Mesodermal cell (in vitro differentiated cells): ENCODE results near the gene DDI1. TPM values are rescaled to one million over a fixed set of nuclear protein-coding genes. Genes with fewer than 3 reads are reported as not detected.

Experiments
- H3K27ac ChIP-seq: 2 replicates; pipeline ENCODE4 v1.7.0; 2013; ENCODE audit warnings: mild to moderate bottlenecking, low read depth, low read length, moderate library complexity; ENCODE audit not compliant: severe bottlenecking
- H3K36me3 ChIP-seq: 2 replicates; pipeline ENCODE4 v1.7.1; 2013; ENCODE audit warnings: mild to moderate bottlenecking, low read length, moderate library complexity; ENCODE audit not compliant: control insufficient read depth, insufficient read depth
- H3K4me1 ChIP-seq: one replicate; pipeline ENCODE4 v1.7.1; 2013; ENCODE audit warnings: mild to moderate bottlenecking, low read length; ENCODE audit not compliant: insufficient read depth, control insufficient read depth, poor library complexity, severe bottlenecking
- H3K4me3 ChIP-seq: 2 replicates; pipeline ENCODE4 v1.7.0; 2013; ENCODE audit warnings: low read length, control low read depth, mild to moderate bottlenecking; ENCODE audit not compliant: insufficient read depth, poor library complexity, severe bottlenecking; ENCODE audit errors: extremely low read depth
- H3K9me3 ChIP-seq: 2 replicates; pipeline ENCODE4 v1.7.1; 2013; ENCODE audit warnings: mild to moderate bottlenecking, low read length, moderate library complexity; ENCODE audit not compliant: control insufficient read depth
- WGBS, 2 experiments: methylation state at CpG; one replicate each; pipeline ENCODE4 v1.1.5; 2013; ENCODE audit warnings: missing lambda C conversion rate in 2 of 2; ENCODE audit not compliant: insufficient coverage in 2 of 2; 5-methylcytosine and 5-hydroxymethylcytosine counted together
- polyA plus RNA-seq, 2 experiments: library from polyadenylated mRNA; stranded (reverse); fragments of 50-300 nt; gene quantifications; one replicate each; pipeline ENCODE4 v1.2.3, GENCODE V29; 2013

The DDI1 gene
- not detected for polyA plus RNA-seq (2013, experiment 1 of 2)
- not detected for polyA plus RNA-seq (2013, experiment 2 of 2)

GRCh38 chr11:104036588-104036987 is at the start of gene DDI1:
Gene DDI1, plus strand, starts transcription at chr11:104036640. Its CDS starts 183 bp downstream, at chr11:104036823.
- H3K36me3 ChIP-seq: no peaks in the 10 kb centered on the region
- H3K4me3 ChIP-seq: no peak within 1 kb of the TSS
- 95 to 98% methylated on average over 22 to 26 of the region's 26 CpGs for WGBS, 2 experiments
- no peak within 1 kb of the TSS for H3K27ac ChIP-seq
- H3K9me3 ChIP-seq: no peaks in the 10 kb centered on the region
- H3K4me1 ChIP-seq: no peaks in the 10 kb centered on the region

DNA sequence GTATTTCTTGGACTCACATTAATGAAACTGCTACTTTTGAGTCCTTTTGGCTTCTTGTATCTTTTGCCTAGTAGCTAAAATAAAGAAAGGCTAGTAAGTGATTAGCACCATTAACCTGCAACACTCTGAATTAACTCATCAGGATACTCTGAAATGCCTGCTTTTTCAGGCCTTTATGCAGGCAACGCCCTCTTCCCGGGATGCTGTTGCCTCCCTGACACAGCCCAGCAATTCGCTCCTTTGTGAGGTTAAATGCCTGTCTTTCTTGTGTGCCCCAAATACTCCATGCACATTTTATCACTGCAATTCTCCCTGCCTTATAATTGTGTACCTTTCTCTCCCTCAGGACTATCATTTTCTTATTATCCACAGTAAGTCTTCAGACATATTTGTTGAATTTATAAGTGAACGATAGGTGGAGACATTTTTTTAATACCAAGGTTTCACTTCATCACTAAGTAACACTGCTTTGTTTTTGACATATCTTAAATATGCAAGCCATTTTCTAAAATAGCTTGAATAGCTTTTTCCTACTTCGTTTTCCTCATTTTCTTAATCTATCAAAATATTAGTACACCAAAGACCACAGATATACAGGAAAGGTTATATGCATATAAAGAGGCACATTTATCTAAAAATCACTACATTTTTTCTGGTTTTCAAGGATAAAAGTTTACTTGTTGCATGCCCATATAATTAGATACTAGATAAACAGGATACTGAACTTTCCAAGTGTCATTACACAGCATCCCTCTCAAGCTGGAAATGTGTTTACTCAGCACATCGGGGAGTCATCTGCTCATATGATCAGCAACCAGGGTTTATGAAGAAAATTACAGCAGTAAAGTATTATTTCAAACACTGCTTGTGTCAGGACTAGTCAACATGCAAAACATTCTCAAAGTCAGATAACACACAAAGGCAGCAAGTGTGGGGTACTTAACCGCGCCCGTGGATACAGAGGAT is 48.5 kb upstream of the DDI1 start:
- 72 to 80% methylated on average over 7 of the region's 9 CpGs for WGBS, 2 experiments
- Histone ChIP-seq H3K36me3 (no peaks in the 10 kb centered on the region), H3K4me1 (no peaks in the 10 kb centered on the region), H3K4me3 (no peak overlapping the region), H3K27ac (no peak overlapping the region), H3K9me3 (no peaks in the 10 kb centered on the region)

- WGBS, 2 experiments: 94 to 100% methylated on average over 2 of the region's 4 CpGs
- Histone ChIP-seq H3K9me3 (no peaks in the 10 kb centered on the region), H3K4me1 (no peaks in the 10 kb centered on the region)
These were observed 47.9 kb upstream of the DDI1 start for GRCh38 chr11:103988595-103988969.

DNA sequence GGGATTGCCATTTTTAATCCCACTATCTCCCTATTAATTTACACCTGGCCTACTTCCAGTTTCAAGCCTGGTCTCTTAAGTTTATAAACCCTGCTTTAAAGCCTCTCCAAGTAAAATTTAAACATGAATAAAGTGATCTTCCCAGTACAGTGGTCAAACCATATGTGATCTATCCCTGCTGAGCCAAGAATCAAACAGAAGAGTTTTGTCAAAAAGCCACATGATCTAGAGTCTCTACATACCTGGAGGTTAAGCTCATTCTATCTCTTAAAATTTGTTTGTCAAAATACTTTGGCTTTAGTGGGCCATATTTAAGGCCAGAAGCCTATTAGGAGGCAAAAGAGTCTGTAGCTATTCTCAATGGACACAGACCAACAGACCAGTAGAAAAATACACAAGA is 42.9 kb upstream of the DDI1 start:
- no peak overlapping the region for H3K27ac ChIP-seq
- no peaks in the 10 kb centered on the region for H3K9me3 ChIP-seq
- H3K4me3 ChIP-seq: no peak overlapping the region
- H3K4me1 ChIP-seq: no peaks in the 10 kb centered on the region
- H3K36me3 ChIP-seq: no peaks in the 10 kb centered on the region

More at GRCh38 chr11:103988595-103988969, 47.9 kb upstream of the DDI1 start:
- no peaks in the 10 kb centered on the region for H3K36me3 ChIP-seq
- H3K4me3 ChIP-seq: no peak overlapping the region
- no peak overlapping the region for H3K27ac ChIP-seq

DNA sequence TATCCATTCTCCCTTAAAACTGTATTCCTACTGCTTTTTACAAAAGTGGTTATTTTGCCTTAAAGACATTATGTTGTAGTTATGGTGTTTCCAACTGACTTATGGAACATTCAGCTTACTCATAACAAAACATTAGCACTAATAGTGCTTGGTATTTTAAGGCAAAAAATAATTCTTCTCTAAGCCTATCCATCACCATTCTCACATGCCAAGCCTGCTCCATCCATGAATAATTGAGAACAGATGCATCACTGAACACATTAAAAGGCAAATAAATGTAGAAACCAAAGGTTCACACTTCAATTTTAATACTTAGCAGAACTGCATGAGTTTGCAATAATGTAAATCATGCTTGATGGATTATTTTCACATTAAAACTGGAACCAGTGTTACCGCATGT is 42.3 kb upstream of the DDI1 start:
- Histone ChIP-seq H3K4me3 (no peak overlapping the region), H3K36me3 (no peaks in the 10 kb centered on the region), H3K4me1 (no peaks in the 10 kb centered on the region), H3K9me3 (no peaks in the 10 kb centered on the region), H3K27ac (no peak overlapping the region)
- no CpG with 5 or more reads among the region's 1 CpG for WGBS, 2 experiments

- no peak overlapping the region for H3K4me3 ChIP-seq
- no CpG with 5 or more reads among the region's 2 CpGs for WGBS, 2 experiments
- no peaks in the 10 kb centered on the region for H3K36me3 ChIP-seq
- H3K4me1 ChIP-seq: no peaks in the 10 kb centered on the region
- no peaks in the 10 kb centered on the region for H3K9me3 ChIP-seq
- no peak overlapping the region for H3K27ac ChIP-seq
These were observed 41.9 kb upstream of the DDI1 start for GRCh38 chr11:103994518-103994917.

DNA sequence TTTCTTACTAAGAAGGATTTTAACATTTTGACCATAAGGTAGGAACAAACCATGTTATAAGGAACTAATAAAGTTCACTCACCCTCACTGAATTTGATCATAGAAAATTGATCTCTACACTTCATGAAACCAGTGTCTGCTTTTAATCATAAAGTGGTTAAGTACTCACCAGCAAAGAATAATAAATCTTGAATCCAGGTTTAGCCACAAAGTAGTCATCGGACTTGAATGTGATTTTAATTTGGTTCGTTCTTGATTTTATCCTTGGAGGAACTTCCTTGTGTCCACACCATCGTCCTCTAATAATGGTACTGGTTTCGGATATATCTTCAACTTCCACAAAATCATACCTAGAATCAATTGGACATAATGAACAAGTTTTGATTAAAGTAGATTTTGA is 40.5 kb upstream of the DDI1 start:
- Histone ChIP-seq H3K27ac (no peak overlapping the region), H3K36me3 (no peaks in the 10 kb centered on the region), H3K9me3 (no peaks in the 10 kb centered on the region), H3K4me3 (no peak overlapping the region), H3K4me1 (no peaks in the 10 kb centered on the region)
- 82% methylated on average over 2 of the region's 4 CpGs; no CpG with 5 or more reads in 1 of the 2 experiments for WGBS, 2 experiments

DNA sequence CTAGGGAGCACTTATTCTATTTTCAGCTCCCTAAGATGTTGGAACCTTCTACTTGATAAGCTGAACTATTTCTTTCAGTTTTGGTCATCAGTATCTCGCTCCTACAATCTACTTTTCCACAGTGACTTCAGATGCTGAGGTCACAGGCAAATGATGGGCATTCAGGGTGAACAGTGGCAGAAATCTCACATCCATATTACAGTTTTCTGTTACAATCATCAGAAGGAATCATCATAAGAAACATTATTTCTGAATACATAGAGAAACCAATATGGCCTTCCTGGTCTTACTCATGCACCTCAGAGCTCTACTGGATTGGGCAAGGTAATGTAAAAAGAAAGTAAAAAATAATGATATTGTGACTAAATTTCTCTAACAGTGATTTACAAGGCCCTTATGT is 39.4 kb upstream of the DDI1 start:
- no peaks in the 10 kb centered on the region for H3K9me3 ChIP-seq
- WGBS, 2 experiments: 100% methylated on average over 1 of the region's 1 CpG
- H3K4me1 ChIP-seq: no peaks in the 10 kb centered on the region
- no peaks in the 10 kb centered on the region for H3K36me3 ChIP-seq
- H3K27ac ChIP-seq: no peak overlapping the region
- H3K4me3 ChIP-seq: no peak overlapping the region

DNA sequence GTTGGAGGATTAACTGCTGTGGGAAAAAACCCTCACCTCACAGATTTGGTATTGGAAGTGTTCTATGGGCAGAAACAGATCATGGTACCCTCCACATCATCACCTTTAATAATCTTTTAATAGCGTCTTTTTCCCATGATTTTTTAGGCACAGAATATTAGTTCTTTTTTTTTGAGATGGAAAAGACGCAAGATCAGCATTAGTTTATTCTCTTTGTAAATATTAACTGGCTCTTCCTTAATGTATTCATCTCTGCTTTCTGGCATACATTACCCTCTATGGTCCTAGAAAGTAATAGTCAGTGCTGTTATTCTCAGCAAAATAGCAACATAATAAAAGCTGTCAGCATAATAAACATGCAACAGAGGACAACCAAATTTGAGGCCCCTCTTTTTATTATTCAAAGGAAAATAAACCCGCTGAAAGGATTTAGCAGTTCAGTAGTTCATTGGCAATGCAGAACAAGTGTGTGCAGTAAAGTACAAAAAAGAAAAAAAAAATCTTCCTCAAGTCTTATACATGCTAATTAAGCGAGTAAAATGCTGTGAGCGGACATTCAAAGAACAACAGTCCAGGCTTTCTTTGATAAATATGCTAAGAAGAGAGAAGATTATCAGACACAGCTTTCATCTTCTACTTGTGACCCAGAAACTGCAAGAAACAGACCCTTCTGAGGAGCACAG is 37.5 kb upstream of the DDI1 start:
- H3K27ac ChIP-seq: no peak overlapping the region
- H3K9me3 ChIP-seq: no peaks in the 10 kb centered on the region
- H3K36me3 ChIP-seq: no peaks in the 10 kb centered on the region
- no peaks in the 10 kb centered on the region for H3K4me1 ChIP-seq
- H3K4me3 ChIP-seq: no peak overlapping the region
- no CpG with 5 or more reads among the region's 5 CpGs for WGBS, 2 experiments

DNA sequence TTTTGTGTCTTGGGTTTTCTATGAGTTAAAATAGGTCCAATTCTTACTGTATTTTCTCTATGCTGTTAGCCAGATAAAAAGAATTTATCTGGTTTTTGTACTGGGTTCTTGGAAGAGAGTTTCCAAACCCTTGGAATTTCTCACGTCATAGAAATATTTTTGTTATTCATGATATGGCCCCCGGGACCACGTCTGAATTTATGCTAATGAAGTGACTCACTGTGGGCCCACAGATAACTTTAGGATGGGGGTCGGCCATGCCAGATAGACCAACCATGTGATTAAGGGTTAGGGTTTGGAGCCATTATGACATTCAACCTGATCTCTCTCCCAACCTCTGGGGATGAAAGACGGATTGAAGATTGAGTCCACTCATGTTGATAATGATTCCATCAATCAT is 35.6 kb upstream of the DDI1 start:
- Histone ChIP-seq H3K4me3 (no peak overlapping the region), H3K27ac (no peak overlapping the region), H3K9me3 (no peaks in the 10 kb centered on the region), H3K4me1 (no peaks in the 10 kb centered on the region), H3K36me3 (no peaks in the 10 kb centered on the region)
- WGBS, 2 experiments: 40 to 74% methylated on average over 2 to 4 of the region's 5 CpGs
